BLaER1 (cell line): ENCODE results near the gene HPX.
"Not testable (repeated sequence)": the region's sequence is repeated elsewhere in the genome, so short reads cannot be mapped to it uniquely, and the experiment has no call there.

Experiments
- H3K27ac ChIP-seq: shearing (Covaris generic); formaldehyde crosslinking; 2 replicates; pipeline ENCODE4 v1.8.1; 2022
- H3K27me3 ChIP-seq: shearing (Covaris generic); formaldehyde crosslinking; 2 replicates; pipeline ENCODE4 v1.8.1; 2022
- H3K36me3 ChIP-seq: shearing (Covaris generic); formaldehyde crosslinking; 2 replicates; pipeline ENCODE4 v1.8.1; 2022
- H3K4me1 ChIP-seq: shearing (Covaris generic); formaldehyde crosslinking; 2 replicates; pipeline ENCODE4 v1.8.1; 2022
- H3K4me2 ChIP-seq: shearing (Covaris generic); formaldehyde crosslinking; 2 replicates; pipeline ENCODE4 v1.8.1; 2022
- H3K4me3 ChIP-seq: shearing (Covaris generic); formaldehyde crosslinking; 2 replicates; pipeline ENCODE4 v1.8.1; 2022
- H3K9ac ChIP-seq: shearing (Covaris generic); formaldehyde crosslinking; 2 replicates; pipeline ENCODE4 v1.8.1; 2022
- H3K9me3 ChIP-seq: shearing (Covaris generic); formaldehyde crosslinking; 2 replicates; pipeline ENCODE4 v1.8.1; 2022
- H4K20me1 ChIP-seq: shearing (Covaris generic); formaldehyde crosslinking; 2 replicates; pipeline ENCODE4 v1.8.1; 2022
- Cebpa-rat ChIP-seq: shearing (Covaris generic); IDR thresholded peaks from 2 replicates; pipeline ENCODE4 v1.8.1; 2022

Gene HPX

GRCh38 chr11:6397156-6397555, 43.6 kb downstream of the HPX start:
- Histone ChIP-seq H3K4me1 (peaks cover 16% of the 10 kb centered on the region), H3K36me3 (peaks cover 40% of the 10 kb centered on the region), H3K27me3 (no peaks in the 10 kb centered on the region), H3K4me3 (no peak overlapping the region), H3K27ac (no peak overlapping the region), H3K9ac (no peak overlapping the region), H3K9me3 (no peaks in the 10 kb centered on the region), H3K4me2 (no peak overlapping the region), H4K20me1 (no peaks in the 10 kb centered on the region)
- no peak for TF ChIP-seq Cebpa-rat

GRCh38 chr11:6395470-6396060, 45.2 kb downstream of the HPX start:
- Histone ChIP-seq H3K27ac (no peak overlapping the region), H4K20me1 (no peaks in the 10 kb centered on the region), H3K4me2 (no peak overlapping the region), H3K9me3 (no peaks in the 10 kb centered on the region), H3K27me3 (no peaks in the 10 kb centered on the region), H3K4me3 (no peak overlapping the region), H3K36me3 (peaks cover 31% of the 10 kb centered on the region), H3K4me1 (peaks cover 9% of the 10 kb centered on the region), H3K9ac (no peak overlapping the region)
- no peak for TF ChIP-seq Cebpa-rat

- Histone ChIP-seq H4K20me1 (no peaks in the 10 kb centered on the region), H3K4me1 (peaks cover 18% of the 10 kb centered on the region), H3K4me2 (no peak overlapping the region), H3K4me3 (no peak overlapping the region), H3K36me3 (peaks cover 20% of the 10 kb centered on the region), H3K27ac (no peak overlapping the region), H3K9me3 (no peaks in the 10 kb centered on the region), H3K9ac (no peak overlapping the region), H3K27me3 (no peaks in the 10 kb centered on the region)
- TF ChIP-seq Cebpa-rat = no peak
Measured at GRCh38 chr11:6393989-6394670, 46.7 kb downstream of the HPX start.

- H3K4me3 ChIP-seq, H3K9ac ChIP-seq, H3K36me3 ChIP-seq, H3K27me3 ChIP-seq, H3K4me2 ChIP-seq, H3K9me3 ChIP-seq, H4K20me1 ChIP-seq, H3K27ac ChIP-seq: not testable (repeated sequence)
- H3K4me1 ChIP-seq = peaks cover 20% of the 10 kb centered on the region
Measured at GRCh38 chr11:6392251-6392650, 48.5 kb downstream of the HPX start.

- H3K4me3 ChIP-seq = no peak overlapping the region
- no peak for TF ChIP-seq Cebpa-rat
- no peak overlapping the region for H3K9ac ChIP-seq
Measured at GRCh38 chr11:6391537-6392134, 49.2 kb downstream of the HPX start.

GRCh38 chr11:6390718-6391469, 49.9 kb downstream of the HPX start:
- Histone ChIP-seq H3K27ac (peak overlapping the region; percentile 68), H4K20me1 (no peaks in the 10 kb centered on the region), H3K9ac (peak overlapping the region; percentile 74), H3K4me3 (peak overlapping the region; percentile 74), H3K4me1 (peaks cover 20% of the 10 kb centered on the region), H3K9me3 (no peaks in the 10 kb centered on the region), H3K27me3 (no peaks in the 10 kb centered on the region), H3K36me3 (peaks cover 6% of the 10 kb centered on the region; the same call in 1 of the 2 replicates), H3K4me2 (peak overlapping the region; percentile 90)
- TF ChIP-seq Cebpa-rat = no peak

More at GRCh38 chr11:6391537-6392134, 49.2 kb downstream of the HPX start:
- H3K27me3 ChIP-seq = no peaks in the 10 kb centered on the region
- H3K4me2 ChIP-seq = peak overlapping the region; percentile 90
- peaks cover 6% of the 10 kb centered on the region; the same call in 1 of the 2 replicates for H3K36me3 ChIP-seq
- no peaks in the 10 kb centered on the region for H4K20me1 ChIP-seq
- no peak overlapping the region for H3K27ac ChIP-seq
- no peaks in the 10 kb centered on the region for H3K9me3 ChIP-seq
- peaks cover 20% of the 10 kb centered on the region for H3K4me1 ChIP-seq

GRCh38 chr11:6389905-6390717, 50.7 kb downstream of the HPX start, which contains the start of gene SMPD1:
TSS of gene SMPD1 (plus strand) at chr11:6390474. CDS start at chr11:6390599, 125 bp downstream.
- H3K9me3 ChIP-seq = no peaks in the 10 kb centered on the region
- no peaks in the 10 kb centered on the region for H3K36me3 ChIP-seq
- H3K27me3 ChIP-seq = no peaks in the 10 kb centered on the region
- H4K20me1 ChIP-seq = no peaks in the 10 kb centered on the region
- H3K4me3 ChIP-seq = peak within 1 kb of the TSS; percentile 74
- no peak for TF ChIP-seq Cebpa-rat
- peaks cover 27% of the 10 kb centered on the region for H3K4me1 ChIP-seq
- peak within 1 kb of the TSS; percentile 90 for H3K4me2 ChIP-seq
- H3K9ac ChIP-seq = peak within 1 kb of the TSS; percentile 74
- H3K27ac ChIP-seq = peak within 1 kb of the TSS; percentile 69

- H3K36me3 ChIP-seq = no peaks in the 10 kb centered on the region
- H3K4me3 ChIP-seq = no peak overlapping the region
- no peak overlapping the region for H3K27ac ChIP-seq
- TF ChIP-seq Cebpa-rat = no peak
- H3K9ac ChIP-seq = no peak overlapping the region
- H3K9me3 ChIP-seq = no peaks in the 10 kb centered on the region
- H3K27me3 ChIP-seq = no peaks in the 10 kb centered on the region
- peaks cover 32% of the 10 kb centered on the region for H3K4me1 ChIP-seq
- H3K4me2 ChIP-seq = peak overlapping the region; percentile 90; the same call in 1 of the 2 replicates
- H4K20me1 ChIP-seq = no peaks in the 10 kb centered on the region
Measured at GRCh38 chr11:6388748-6389147, 52.0 kb downstream of the HPX start.
